Stimulated activated CD4-positive, alpha-beta T cell treated with anti-CD3 and anti-CD28 coated beads, Interleukin-12 subunit alpha, Interleukin-12 subunit beta, amount 100 ng/mL, for 4 hours (primary cell): Measurements from ENCODE around the gene LAMC3.
A peak's percentile ranks its signal among the peaks of the same experiment; 100 is the strongest.
"Not testable (repeated sequence)": the region's sequence is repeated elsewhere in the genome, so short reads cannot be mapped to it uniquely, and the experiment has no call there.

Source experiments
- DNase-seq: peaks from one replicate; pipeline ENCODE4 v3.0.0-alpha.2; 2020

LAMC3 gene

DNA sequence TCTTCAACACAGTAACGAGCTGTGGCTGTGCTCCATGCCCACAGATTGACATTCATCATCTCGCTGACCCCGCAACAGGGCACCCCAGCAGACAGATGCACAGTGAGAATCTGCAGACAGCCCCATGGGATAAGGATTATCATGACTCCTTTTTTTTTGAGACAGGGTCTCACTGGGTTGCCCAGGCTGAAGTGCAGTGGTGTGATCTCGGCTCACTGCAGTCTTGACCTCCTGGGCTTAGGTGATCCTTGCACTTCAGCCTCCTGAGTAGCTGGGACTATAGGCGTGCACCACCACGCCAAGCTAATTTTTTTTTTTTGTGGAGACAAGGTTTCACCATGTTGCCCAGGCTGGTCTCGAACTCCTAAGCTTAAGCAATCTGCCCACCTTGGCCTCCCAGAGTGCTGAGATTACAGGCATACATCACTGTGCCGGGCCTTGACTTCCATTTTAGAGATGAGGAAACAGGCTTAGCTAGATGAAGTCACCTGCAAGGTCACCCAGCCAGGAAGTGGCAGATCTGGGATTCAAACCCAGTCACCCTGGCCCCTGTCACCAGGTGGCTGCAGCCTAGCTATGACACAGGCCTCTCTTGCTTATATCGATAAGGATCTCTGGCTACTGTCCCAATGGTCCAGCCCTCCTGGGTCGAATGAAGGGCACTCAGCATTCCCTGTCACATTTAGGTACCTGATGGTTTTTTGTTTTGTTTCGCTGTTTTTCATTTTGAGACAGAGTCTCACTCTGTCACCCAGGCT is 92.4 kb downstream of the LAMC3 start:
- no peak for DNase-seq

DNA sequence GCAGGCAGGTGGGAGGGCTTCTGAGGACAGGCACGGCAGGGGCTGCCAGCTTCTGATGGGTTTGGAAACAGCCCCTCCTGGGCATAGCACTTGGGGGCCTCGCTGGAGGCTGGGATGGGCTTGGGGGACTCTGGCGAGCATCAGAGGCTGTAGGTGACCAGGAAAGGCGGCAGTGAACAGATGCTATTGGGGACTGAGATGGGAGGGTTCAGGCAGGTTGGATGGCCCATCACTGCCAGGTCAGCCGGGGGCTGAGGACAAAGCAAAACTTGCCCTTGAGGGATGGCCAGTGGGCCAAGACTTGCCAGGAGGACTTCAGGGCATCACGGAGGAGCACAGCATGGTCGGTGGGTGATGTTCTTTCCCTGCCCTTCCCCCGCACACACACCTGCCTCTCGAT is 94.0 kb downstream of the LAMC3 start:
- DNase-seq: no peak

DNA sequence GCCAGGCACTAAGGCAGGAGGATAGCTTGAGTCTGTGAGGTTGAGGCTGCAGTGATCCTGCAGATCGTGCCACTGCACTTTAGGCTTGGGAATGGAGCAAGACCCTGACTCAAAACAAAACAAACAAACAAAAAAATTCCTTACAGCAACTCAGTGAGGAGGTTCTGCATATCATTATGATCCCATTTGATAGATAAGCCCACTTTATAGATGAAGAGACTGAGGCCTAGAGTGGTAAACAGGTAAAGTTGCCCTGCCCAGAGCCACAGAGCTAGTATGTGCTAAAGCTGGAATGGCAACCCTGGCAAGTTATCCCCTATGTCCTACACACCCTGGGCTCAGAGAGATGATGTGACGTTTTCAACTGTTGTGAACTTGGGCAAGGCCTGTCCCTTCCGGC is 94.6 kb downstream of the LAMC3 start:
- no peak for DNase-seq

DNA sequence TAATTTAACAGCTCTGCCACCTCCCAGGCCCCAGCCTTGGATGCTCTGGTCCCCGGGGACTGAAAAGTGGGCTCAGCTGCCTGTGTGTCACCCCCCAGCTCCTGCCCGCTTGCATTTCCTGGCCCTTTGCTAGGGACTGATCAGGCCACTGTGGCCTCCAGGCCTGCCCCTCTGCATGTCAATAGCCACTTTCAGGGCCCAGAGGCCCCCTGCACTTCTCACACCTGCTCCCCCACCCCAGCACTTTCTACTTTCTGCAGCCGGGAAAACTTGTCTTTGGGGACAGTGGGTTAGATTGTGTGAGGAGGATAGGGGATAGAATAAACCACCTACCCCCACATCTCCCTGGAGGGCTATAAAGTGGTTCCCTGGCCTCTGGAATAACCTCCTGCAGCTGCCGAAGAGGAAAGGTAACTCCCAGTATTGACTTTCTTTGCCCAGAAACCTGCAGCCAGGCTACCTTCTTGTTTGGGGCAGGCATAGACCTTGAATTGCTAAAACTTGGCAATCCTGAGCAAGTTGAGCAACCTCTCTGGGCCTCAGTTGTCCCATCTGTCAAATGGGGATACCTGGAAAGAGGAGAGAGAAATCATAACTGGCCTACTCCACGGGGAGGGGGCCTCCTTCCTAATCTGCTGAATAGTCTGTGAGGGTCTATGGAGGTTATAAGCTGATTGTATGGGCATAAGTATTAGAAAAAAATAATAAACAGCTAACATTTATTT is 95.2 kb downstream of the LAMC3 start:
- DNase-seq: no peak

DNA sequence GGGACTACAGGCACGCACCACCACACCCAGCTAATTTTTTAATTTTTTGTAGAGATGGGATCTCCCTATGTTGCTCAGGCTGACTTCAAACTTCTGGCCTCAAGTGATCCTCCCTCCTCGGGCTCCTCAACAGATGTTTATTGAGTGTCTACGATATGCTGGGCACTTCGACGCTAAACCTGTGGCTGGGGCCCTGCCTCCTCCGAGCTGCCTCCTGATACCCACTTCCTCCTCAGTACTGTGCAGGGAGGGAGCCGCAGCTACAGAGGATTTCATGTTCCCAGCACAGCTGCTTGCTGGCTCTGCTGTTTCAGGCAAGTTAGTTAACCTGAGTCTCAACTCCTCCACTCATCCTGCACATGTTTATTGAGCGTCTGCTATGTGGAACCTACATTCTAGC is 97.0 kb downstream of the LAMC3 start:
- no peak for DNase-seq

DNA sequence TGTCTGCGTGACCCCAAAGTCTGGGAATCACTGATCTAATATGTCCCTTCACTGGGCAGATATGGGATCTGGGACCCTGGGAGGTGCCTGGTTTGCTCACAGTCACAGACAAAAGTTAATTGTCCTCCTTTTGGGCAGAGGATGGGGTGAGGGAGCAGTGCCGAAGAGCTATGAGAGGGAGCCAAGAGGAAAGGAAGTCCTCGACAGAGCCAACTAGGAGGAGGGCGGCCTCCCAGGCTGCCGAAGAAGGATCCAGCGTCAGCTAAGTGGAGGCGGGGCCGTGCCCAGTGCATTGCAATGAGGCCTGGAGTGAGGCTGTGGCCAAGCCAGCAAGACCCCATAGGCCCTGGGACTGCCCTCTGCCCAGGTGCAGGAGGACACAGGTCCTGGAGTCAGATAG is 98.8 kb downstream of the LAMC3 start:
- no peak for DNase-seq

DNA sequence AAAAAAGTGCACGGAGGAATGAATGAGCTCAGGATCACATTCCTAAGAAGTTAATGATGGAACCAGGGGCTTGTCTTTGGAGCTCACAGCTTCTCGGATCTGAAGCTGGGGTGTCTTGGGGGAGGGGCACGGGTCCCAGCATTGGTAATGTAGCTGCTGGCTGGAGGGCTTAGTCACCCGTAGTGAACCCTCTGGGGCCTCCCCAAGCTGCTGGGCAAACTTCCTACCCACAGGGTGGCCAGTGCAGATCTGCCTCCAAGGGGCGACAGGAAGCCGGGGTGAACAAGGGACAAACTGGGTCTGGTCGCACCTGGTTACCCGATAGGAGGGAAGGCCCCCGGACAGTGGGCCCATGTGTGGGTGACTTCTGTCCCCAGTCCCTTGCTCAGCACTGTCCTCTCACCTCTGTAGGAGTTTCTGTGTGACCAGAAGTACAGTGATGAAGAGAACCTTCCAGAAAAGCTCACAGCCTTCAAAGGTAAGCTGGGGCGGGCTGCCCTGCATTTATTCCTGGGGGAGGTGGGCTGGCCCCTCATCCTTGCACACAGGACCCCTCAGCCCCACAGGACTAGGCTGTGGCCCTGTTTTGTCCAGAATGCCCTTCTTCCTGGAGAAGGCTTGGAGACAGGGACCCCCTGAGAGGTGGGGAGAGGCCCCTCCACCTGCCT is 102.3 kb downstream of the LAMC3 start:
- DNase-seq: no peak

DNA sequence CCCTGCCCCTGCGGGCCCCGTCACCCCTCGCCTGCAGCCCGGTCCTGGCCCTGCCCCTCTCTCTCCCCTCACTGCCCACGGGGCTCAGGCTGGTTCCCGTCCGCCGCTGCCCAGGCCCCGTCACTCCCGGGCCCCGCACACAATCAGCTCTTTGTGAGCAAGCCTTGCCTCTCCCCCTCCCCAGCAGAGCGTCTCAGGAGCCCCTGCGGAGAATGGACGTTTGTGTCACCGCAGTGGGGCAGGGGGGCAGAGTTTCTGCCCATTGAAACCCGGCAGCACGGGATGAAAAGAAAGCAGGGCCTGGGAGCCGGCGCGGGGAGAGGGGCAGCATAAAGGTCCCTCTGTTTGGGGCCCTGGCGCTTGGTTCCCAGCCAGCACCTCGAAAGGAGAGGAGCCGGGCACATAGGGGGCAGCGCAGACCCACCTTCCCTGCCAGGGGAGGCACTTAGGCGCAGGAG is 102.9 kb downstream of the LAMC3 start:
- DNase-seq: no peak

DNA sequence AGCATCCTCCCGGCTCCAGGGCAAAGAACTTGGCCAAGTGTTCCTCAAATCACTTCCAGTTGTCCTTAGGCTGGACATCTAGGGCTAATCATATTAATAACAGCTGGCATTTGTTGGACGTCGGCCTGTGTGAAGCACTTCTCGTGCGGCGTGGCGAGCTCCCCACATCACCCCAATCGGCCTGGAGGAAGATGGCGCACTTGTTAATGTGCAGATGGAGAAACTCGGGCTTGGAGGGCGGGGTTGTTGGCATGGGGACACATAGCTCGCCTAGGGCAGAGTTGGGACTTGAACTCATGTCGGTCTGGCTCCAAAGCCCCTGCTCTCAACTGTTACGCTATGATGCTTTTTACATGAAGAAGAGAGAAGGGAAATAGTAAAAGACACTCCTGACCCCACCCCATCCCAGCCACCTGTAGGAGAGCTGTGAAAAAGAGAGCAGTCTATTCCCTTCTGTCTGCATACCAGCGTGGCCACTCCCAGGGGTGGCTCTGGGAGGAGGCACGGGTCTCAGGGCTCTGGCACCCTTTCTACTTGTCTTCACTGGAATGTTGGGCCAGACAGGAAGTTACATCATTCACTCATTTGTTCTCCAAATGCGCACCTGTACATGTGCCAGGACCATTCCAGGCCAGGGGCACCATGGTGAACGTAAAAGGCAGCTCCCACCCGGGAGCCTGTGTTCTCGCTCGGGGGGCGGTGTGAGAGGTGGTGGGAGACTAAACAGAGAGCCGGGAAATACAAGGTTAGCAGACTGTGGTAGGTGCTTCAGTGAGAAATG is 103.6 kb downstream of the LAMC3 start:
- DNase-seq: no peak

DNA sequence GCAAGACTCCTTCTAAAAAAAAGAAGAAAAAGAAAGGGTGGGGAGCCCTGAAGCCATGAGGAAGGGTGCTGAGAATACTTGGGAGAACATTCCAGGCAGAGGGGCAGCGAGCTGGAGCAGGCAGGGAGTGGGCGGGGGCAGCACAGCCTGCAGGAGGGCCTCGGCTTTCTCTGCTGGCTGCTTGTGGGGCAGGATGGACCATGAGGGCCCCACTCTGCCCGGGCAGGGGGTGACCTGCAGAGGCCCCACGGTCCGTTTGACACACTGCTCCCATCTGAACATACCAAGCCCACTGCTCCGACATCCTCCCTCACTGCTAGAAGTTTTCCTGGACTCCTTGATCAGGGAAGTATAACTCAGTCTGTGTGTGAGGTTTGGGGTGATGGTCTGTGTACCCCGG is 104.7 kb downstream of the LAMC3 start:
- no peak for DNase-seq

DNA sequence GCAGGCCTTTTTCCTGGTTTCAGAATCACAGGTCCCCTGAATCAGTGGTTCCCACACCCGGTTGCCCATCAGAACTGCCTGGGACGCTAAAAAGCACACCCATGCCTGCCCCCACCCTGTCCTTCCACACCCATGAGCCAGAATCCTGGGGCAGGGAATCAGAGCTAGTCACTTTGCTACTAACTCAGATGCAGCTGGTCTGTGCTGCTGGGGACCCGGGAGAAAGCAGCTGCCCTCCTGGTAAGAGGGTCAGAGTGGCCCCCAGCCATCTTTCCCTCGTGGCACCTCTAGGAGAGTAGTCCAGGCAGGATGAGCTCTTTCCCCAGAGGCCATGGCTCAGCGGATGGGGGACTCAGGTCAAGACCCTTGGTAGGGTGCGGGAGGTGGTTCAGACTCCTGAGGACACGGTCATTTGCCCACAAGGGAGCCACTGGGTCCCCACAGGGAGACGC is 105.1 kb downstream of the LAMC3 start:
- no peak for DNase-seq

DNA sequence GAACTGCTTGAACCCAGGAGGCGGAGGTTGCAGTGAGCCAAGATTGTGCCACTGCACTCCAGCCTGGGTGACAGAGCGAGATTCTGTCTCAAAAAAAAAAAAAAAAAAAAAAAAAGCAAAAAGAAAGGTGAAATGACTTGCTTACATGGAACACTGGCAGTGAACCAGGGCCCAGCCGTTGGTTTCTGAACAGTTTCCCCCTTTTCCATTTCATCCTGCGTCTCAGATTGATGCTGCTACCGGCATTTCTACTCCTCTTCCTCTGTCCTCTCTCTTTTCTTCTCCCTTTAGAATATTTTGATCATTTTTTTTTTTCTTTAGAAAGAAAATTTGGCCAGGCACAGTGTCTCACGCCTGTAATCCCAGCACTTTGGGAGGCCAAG is 106.4 kb downstream of the LAMC3 start:
- not testable (repeated sequence) for DNase-seq

DNA sequence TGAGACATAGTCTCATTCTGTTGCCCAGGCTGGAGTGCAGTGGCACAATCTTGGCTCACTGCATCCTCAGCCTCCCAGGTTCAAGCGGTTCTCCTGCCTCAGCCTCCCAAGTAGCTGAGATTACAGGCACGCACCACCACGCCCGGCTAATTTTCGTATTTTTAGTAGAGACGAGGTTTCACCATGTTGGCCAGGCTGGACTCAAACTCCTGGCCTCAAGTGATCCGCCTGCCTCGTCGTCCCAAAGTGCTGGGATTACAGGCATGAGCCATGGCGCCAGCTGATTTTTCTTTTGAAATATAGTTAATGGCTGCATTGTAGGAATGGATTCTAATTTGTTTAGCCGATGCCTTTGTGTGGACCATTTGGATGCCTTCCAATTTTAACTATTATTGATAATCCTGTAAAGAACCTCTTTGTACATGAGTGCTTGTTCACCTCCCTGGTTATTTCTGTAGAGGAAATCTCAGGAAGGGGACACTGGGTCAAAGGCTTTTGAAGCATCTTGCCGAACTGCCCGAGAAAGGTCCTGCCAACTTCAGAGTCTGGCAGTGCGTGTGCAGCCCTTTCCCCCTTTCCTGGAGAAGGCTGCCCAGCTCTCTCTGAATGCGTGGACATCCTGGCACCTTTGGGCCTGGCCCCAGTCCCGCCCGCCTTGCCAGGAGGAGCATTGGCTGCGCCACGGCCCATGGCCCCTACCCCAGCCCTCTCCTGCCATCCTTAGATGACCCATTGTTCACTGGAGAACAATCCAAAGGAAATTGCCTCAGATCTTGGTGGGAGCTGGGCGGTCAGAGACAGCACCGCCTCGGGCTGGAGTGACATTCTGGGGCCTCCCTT is 107.5 kb downstream of the LAMC3 start:
- no peak for DNase-seq

DNA sequence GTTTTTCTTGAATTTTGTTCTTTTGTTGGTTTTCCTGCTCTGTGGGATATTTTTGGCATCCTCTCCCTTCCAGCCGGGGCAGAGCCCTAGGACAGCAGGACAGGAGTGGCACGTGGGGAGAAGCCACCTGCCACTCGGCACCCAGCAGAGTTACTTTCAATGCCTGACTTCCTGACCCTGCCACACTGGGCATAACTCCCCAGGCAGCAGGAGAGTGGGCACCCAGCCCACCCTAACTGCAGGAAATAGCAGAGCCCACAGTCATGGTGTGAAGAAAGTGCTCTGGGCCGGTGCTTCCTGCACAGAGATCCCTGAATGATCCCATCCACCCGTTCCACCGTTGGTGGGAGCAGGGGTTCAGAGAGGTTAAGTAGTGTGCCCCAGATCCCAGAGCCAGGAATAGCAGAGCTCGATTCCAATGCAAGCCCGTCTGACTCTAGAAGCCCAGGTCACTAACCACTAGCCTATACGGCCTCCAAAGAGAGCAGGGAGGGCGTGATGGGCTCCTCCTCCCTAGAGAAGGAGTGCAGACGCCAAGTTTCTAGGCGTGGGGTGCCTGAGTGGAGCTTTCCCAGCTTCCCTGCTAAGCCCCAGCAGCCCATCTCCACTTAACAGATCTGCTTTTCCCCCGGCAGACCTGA is 108.3 kb downstream of the LAMC3 start:
- no peak for DNase-seq

DNA sequence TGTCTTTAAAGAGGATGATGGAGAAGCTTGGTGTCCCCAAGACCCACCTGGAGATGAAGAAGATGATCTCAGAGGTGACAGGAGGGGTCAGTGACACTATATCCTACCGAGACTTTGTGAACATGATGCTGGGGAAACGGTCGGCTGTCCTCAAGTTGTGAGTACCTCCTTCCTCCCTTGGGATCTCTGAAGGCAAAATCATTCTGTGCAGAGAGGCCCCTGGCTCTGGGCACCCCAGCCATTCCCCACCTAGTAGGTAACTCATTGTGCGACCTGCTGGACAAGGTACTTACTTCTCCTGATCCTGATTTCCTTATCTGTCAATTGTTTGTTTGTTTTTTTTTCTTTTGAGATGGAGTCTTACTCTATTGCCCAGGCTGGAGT is 108.8 kb downstream of the LAMC3 start:
- no peak for DNase-seq

DNA sequence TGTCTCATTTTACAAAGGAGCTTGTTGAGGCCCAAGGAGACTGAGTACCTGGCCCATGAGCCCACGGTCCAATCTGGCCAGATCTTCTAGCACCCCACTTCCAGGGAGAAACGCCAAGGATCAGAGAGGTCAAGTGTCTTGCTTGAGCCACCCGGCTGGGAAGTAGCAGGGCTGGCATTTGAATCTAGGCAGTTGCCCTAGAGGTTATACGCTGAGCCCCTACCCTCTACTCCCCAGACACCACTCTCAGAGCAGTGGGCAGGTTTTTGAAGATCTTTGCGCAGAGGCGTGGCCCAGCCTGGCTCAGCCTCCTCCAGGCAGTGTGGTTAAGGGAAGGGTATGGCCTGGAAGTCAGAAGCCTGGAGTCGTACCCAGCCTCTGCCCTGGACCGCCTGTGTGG is 110.6 kb downstream of the LAMC3 start:
- no peak for DNase-seq

DNA sequence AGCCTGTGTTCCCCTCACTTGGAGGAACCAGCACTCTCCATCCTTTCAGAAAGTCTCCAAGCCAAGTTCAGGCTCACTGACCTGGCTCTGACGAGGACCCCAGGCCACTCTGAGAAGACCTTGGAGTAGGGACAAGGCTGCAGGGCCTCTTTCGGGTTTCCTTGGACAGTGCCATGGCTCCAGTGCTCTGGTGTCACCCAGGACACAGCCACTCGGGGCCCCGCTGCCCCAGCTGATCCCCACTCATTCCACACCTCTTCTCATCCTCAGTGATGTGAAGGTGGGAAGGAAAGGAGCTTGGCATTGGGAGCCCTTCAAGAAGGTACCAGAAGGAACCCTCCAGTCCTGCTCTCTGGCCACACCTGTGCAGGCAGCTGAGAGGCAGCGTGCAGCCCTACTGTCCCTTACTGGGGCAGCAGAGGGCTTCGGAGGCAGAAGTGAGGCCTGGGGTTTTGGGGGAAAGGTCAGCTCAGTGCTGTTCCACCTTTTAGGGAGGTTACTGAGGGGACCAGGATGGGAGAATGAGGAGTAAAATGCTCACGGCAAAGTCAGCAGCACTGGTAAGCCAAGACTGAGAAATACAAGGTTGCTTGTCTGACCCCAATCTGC is 111.8 kb downstream of the LAMC3 start:
- no peak for DNase-seq

DNA sequence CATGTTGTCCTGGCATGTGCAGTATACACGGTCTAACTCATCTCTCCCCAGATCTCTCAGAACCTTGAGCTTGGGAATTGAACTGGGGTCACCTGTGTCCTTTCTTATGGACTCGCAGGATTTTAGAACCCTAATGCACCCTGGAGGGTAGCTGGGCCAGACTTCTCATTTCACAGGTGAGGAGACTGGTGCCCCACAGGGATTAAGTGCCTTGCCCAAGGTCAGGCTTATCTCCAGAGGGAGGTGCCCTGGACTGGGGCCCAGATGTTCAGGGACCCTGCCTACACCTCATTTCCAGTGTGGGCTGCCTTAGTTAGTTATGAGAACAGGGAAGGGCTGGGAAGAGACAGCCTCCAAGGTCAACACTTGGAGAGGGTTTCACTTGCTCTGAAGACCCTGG is 112.4 kb downstream of the LAMC3 start:
- DNase-seq: no peak

DNA sequence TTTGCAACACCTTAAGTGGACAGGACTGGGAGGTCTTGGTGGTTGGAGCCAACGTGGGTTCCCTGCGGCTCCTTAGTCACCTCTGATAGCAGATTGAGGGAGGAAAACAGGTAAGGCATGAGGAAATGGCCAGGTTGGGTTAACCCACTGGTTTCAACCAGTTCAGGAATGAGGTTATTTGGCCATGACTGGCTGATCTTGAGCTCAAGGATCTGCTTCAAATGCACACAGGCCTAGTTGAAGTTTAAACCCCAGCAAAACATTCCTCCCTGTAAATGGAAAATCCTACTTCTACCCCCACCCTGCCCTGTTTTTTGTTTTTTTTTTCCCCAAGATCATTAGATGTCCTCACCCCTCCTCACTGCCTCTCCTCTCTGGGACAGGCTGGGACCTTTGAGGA is 113.2 kb downstream of the LAMC3 start:
- DNase-seq: no peak

DNA sequence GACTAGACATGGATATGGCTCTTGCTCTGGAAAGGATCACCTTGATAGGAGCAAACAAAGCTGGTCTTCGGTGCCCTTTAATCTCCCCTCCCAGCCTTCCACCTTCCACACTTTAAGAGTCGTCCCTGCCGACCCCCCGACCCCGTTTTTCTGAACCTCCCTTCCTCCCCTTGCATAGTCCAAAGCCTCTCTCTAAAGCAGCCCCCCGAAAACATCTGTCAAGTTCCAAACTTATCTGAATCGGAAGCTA is 116.0 kb downstream of the LAMC3 start:
- no peak for DNase-seq

DNA sequence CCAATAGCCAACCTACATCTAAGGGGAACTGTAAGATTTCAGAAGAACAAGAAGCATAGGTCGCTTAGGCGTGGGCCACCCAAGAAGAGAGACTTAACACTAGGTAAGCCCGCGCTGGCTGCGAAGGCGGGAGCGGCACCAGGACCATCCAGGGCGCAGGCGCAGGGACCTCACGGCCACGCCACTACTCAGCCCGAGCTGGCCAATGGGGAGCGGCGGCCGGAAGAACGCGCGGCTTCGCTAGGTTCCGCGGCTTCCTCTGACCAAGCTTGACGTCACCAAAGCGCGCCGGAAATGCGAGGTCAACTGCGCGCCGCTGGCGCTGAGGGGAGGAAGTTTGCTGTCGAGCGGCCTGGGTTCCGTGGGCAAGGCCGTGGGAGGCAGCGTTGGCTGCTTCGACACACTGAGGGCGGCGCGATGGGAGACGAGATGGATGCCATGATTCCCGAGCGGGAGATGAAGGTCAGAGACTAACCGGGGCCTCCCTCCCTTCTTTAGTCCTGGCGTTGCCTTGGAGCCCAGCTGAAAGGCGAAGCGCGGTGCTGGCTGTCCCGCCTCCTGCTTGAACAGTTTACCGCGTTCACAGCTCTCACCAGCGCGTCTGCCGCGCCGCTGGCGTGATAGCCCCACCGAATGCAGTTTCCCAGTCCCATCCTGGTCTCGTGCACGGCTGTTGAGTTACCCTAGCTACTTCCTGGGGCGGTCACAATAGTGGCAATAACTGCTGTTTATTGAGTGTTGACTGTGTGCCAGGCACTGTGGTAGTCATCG is 116.5 kb downstream of the LAMC3 start, which contains the start of gene NUP214:
TSS of gene NUP214 (plus strand) at position 299 of the 771 bp plus-strand sequence. CDS start at position 418, 119 bp downstream.
- peak; percentile 100 for DNase-seq
